Hepatocyte (in vitro differentiated cells): ENCODE measurements around the gene AMH.

Source experiments
- CTCF ChIP-seq: fragments of 200-600 bp; sonication (generic); IDR thresholded peaks from 2 replicates; pipeline ENCODE4 v1.5.1; 2016; ENCODE audit warnings: antibody characterized with exemption, mild to moderate bottlenecking; ENCODE audit not compliant: poor library complexity
- EZH2 ChIP-seq: fragments of 200-600 bp; sonication (generic); IDR thresholded peaks from 2 replicates; pipeline ENCODE4 v1.6.1; 2016; ENCODE audit warnings: antibody characterized with exemption, mild to moderate bottlenecking, borderline replicate concordance
- EZH2phosphoT487 ChIP-seq: fragments of 200-600 bp; sonication (generic); IDR thresholded peaks from one replicate; pipeline ENCODE4 v1.6.1; 2018; ENCODE audit warnings: antibody characterized with exemption, mild to moderate bottlenecking, low read depth, moderate library complexity; ENCODE audit not compliant: unreplicated experiment, severe bottlenecking

GRCh38 chr19:2268861-2269243, 19.7 kb downstream of the AMH start:
- TF ChIP-seq CTCF, result no peak
- no peak for TF ChIP-seq EZH2
- no peak for TF ChIP-seq EZH2phosphoT487
